Measurements from ENCODE around the gene GRAP2.

- no peak for TF ChIP-seq CTCF (IDR thresholded peaks at IDR 0.05)
- TF ChIP-seq POLR2A (IDR thresholded peaks at IDR 0.05; ENCODE audit: low read depth) = no peak
These were observed 15.6 kb downstream of the GRAP2 start for GRCh38 chr22:39916496-39916895.

All from esophagus muscularis mucosa (tissue), 3 donors.